DND-41 (cell line): ENCODE data around the gene PDCL2.
"Not testable (repeated sequence)": the region's sequence is repeated elsewhere in the genome, so short reads cannot be mapped to it uniquely, and the experiment has no call there.

ENCODE experiments used
- ATAC-seq: fragments of 200-7000 bp; cut with Tn5 transposase; 3 replicates; pipeline ENCODE4 v1.9.1; 2021; ENCODE audit warnings: low read depth; ENCODE audit not compliant: insufficient read depth
- DNase-seq: peaks from one replicate; pipeline ENCODE4 v3.0.0-alpha.2; 2020
- H2AFZ ChIP-seq: 2 replicates; pipeline ENCODE4 v1.6.0; 2012; ENCODE audit warnings: low read depth, low read length
- H3K27ac ChIP-seq: 2 replicates; pipeline ENCODE4 v1.5.1; 2012; ENCODE audit warnings: low read length, inconsistent platforms
- H3K27me3 ChIP-seq: fragments of 200-600 bp; sonication (generic); 2 replicates; pipeline ENCODE4 v1.6.0; 2012; ENCODE audit warnings: low read length, mild to moderate bottlenecking, inconsistent platforms; ENCODE audit not compliant: insufficient read depth, poor library complexity
- H3K36me3 ChIP-seq: 2 replicates; pipeline ENCODE4 v1.5.1; 2012; ENCODE audit warnings: low read length, inconsistent platforms; ENCODE audit not compliant: insufficient read depth
- H3K4me1 ChIP-seq: 2 replicates; pipeline ENCODE4 v1.5.1; 2012; ENCODE audit warnings: mild to moderate bottlenecking, low read length; ENCODE audit not compliant: insufficient read depth
- H3K4me2 ChIP-seq: 2 replicates; pipeline ENCODE4 v1.6.0; 2012; ENCODE audit warnings: mild to moderate bottlenecking, moderate library complexity, low read length, inconsistent platforms; ENCODE audit not compliant: insufficient read depth
- H3K4me3 ChIP-seq, 2 experiments: fragments of 200-600 bp in 1 of 2; shearing (Covaris generic) in 1 of 2; 2 replicates each; pipeline ENCODE4 v1.5.1; 2012 to 2016; ENCODE audit warnings: inconsistent platforms in 2 of 2, low read length in 2 of 2, mild to moderate bottlenecking in 2 of 2, low read depth in 1 of 2, moderate library complexity in 1 of 2
- H3K79me2 ChIP-seq: 2 replicates; pipeline ENCODE4 v1.6.0; 2012; ENCODE audit warnings: low read length, inconsistent platforms; ENCODE audit not compliant: insufficient read depth
- H3K9ac ChIP-seq: 2 replicates; pipeline ENCODE4 v1.6.0; 2012; ENCODE audit warnings: low read depth, mild to moderate bottlenecking, inconsistent platforms, low read length, moderate library complexity
- H3K9me3 ChIP-seq: 2 replicates; pipeline ENCODE4 v1.5.1; 2012; ENCODE audit warnings: low read length, moderate library complexity, mild to moderate bottlenecking, inconsistent platforms; ENCODE audit not compliant: insufficient read depth, severe bottlenecking
- H4K20me1 ChIP-seq: 2 replicates; pipeline ENCODE4 v1.6.0; 2012; ENCODE audit warnings: low read length; ENCODE audit not compliant: insufficient read depth
- CTCF ChIP-seq: IDR thresholded peaks from 2 replicates; pipeline ENCODE4 v1.5.1; 2012; ENCODE audit warnings: borderline replicate concordance, low read length, moderate library complexity, mild to moderate bottlenecking; ENCODE audit not compliant: poor library complexity, severe bottlenecking; ENCODE audit errors: extremely low read depth
- EZH2 ChIP-seq: IDR thresholded peaks from 3 replicates; pipeline ENCODE4 v1.6.1; 2012; ENCODE audit warnings: borderline replicate concordance, low read depth, mild to moderate bottlenecking, moderate library complexity, low read length, inconsistent platforms; ENCODE audit not compliant: severe bottlenecking

PDCL2 gene

DNA sequence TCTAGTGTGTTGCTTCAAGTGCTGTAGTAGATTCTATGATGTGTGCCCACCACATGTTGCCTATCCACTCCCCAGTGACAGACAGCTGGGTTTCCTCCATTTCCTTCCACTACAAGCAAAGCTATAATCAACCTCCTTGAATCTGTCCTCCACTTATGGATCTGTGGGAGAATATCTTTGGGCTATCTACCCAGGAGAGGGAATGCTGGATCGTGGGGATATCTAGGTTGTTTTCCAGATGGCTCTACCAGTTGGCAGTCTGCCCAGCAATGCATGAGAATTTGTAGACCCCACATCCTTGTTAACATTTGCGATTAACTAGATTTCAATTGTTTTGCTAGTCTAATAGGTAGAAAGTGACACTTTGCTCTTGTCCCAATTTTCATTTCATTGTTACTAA, 33.8 kb upstream of the PDCL2 start:
- Histone ChIP-seq H2AFZ (no peak overlapping the region), H3K9me3 (no peaks in the 10 kb centered on the region), H3K27me3 (peaks cover 3% of the 10 kb centered on the region), H3K79me2 (no peaks in the 10 kb centered on the region), H4K20me1 (no peaks in the 10 kb centered on the region), H3K4me3 (no peak overlapping the region), H3K4me1 (no peaks in the 10 kb centered on the region), H3K4me2 (no peak overlapping the region), H3K27ac (no peak overlapping the region), H3K9ac (no peak overlapping the region), H3K36me3 (no peaks in the 10 kb centered on the region)
- TF ChIP-seq CTCF (no peak), EZH2 (no peak)
- DNase-seq, result no peak
- no peak for ATAC-seq

GRCh38 chr4:55624063-55624462, 32.0 kb upstream of the PDCL2 start:
- not testable (repeated sequence) for H3K4me2 ChIP-seq, H3K27me3 ChIP-seq, H3K9me3 ChIP-seq, H3K27ac ChIP-seq, H3K9ac ChIP-seq, H2AFZ ChIP-seq, ATAC-seq, H3K4me1 ChIP-seq, H4K20me1 ChIP-seq, DNase-seq, H3K79me2 ChIP-seq, H3K4me3 ChIP-seq, H3K36me3 ChIP-seq

DNA sequence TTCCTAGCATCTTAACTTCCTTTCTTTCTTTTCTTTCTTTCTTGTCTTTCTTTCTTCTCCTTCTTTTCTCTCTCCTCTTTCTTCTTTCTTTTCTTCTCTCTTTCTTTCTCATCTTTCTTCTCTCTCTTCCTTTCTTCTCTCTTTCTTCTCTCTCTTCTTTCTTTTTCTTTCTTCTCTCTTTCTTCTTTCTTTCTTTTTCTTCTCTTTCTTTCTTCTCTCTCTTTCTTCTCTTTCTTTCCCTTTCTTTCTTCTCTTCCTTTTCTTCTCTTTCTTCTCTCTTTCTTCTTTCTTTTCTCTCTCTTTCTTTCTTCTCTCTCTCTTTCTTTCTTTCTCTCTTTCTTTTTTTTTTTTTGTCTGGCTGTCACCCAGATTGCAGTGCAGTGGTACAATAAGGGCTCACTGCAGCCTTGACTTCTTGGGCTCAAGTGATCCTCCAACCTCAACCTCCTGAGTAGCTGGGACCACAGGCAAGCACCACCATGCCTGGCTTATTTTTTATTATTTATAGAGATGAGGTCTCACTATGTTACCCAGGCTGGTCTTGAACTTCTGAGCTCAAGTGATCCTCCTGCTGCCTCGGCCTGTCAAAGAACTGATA, 26.6 kb upstream of the PDCL2 start:
- H3K4me3 ChIP-seq, result no peak overlapping the region
- H3K79me2 ChIP-seq, result no peaks in the 10 kb centered on the region
- H3K4me1 ChIP-seq, result no peaks in the 10 kb centered on the region
- no peaks in the 10 kb centered on the region for H4K20me1 ChIP-seq
- H3K27me3 ChIP-seq, result peaks cover under 1% of the 10 kb centered on the region
- H3K36me3 ChIP-seq, result no peaks in the 10 kb centered on the region
- H3K4me2 ChIP-seq, result no peak overlapping the region
- TF ChIP-seq CTCF (no peak), EZH2 (no peak)
- no peak overlapping the region for H3K27ac ChIP-seq
- no peaks in the 10 kb centered on the region for H3K9me3 ChIP-seq
- no peak overlapping the region for H2AFZ ChIP-seq
- no peak for DNase-seq
- ATAC-seq, result no peak
- no peak overlapping the region for H3K9ac ChIP-seq

GRCh38 chr4:55617587-55618197, 25.6 kb upstream of the PDCL2 start:
- Histone ChIP-seq H3K79me2 (no peaks in the 10 kb centered on the region), H3K27ac (no peak overlapping the region), H3K27me3 (peaks cover 3% of the 10 kb centered on the region), H3K9ac (no peak overlapping the region), H3K4me3 (no peak overlapping the region), H3K4me1 (no peaks in the 10 kb centered on the region), H2AFZ (no peak overlapping the region), H3K36me3 (no peaks in the 10 kb centered on the region), H4K20me1 (no peaks in the 10 kb centered on the region), H3K9me3 (no peaks in the 10 kb centered on the region), H3K4me2 (no peak overlapping the region)
- no peak for TF ChIP-seq EZH2
- TF ChIP-seq CTCF, result no peak
- DNase-seq (no peak), ATAC-seq (no peak)
